SU-DHL-6 (cell line): ENCODE data around the gene LCTL.

Experiments
- H2AFZ ChIP-seq: fragments of 200-600 bp; sonication (generic); 2 replicates; pipeline ENCODE4 v1.6.1; 2014; ENCODE audit warnings: low read depth, mild to moderate bottlenecking, moderate library complexity, mixed read lengths, antibody characterized with exemption, low read length; ENCODE audit not compliant: severe bottlenecking
- H3F3A ChIP-seq: fragments of 200-600 bp; shearing (Covaris generic); 2 replicates; pipeline ENCODE4 v1.6.0; 2016; ENCODE audit warnings: antibody characterized with exemption, mild to moderate bottlenecking; ENCODE audit not compliant: insufficient read depth
- H3K27ac ChIP-seq: fragments of 200-600 bp; sonication (generic); 2 replicates; pipeline ENCODE4 v1.5.1; 2016; ENCODE audit warnings: low read depth, mild to moderate bottlenecking, low read length, moderate library complexity, mixed read lengths
- H3K27me3 ChIP-seq: fragments of 200-600 bp; sonication (generic), shearing (Covaris generic); 2 replicates; pipeline ENCODE4 v1.6.0; 2014; ENCODE audit warnings: mild to moderate bottlenecking, low read length
- H3K36me3 ChIP-seq: fragments of 200-600 bp; sonication (generic); 2 replicates; pipeline ENCODE4 v1.6.1; 2014; ENCODE audit warnings: mild to moderate bottlenecking, low read length, mixed read lengths
- H3K4me2 ChIP-seq: fragments of 300-600, 200-600 bp; shearing (Covaris generic), sonication (generic); 2 replicates; pipeline ENCODE4 v1.6.0; 2014; ENCODE audit warnings: low read length, low read depth, mild to moderate bottlenecking; ENCODE audit not compliant: poor library complexity, severe bottlenecking
- H3K4me3 ChIP-seq: fragments of 200-600 bp; sonication (generic); 2 replicates; pipeline ENCODE4 v1.5.1; 2014; ENCODE audit warnings: antibody characterized with exemption, low read length, mild to moderate bottlenecking, mixed read lengths; ENCODE audit not compliant: insufficient read depth, poor library complexity, severe bottlenecking
- H3K79me2 ChIP-seq: fragments of 200-600 bp; sonication (generic); 2 replicates; pipeline ENCODE4 v1.6.1; 2014; ENCODE audit warnings: mild to moderate bottlenecking, low read length, moderate library complexity; ENCODE audit not compliant: insufficient read depth
- H3K9ac ChIP-seq: fragments of 200-600 bp; sonication (generic); 2 replicates; pipeline ENCODE4 v1.7.0; 2014; ENCODE audit warnings: mild to moderate bottlenecking, low read length
- H3K9me2 ChIP-seq: fragments of 200-600 bp; sonication (generic); replicated peaks from 2 replicates; pipeline ENCODE4 v1.6.1; 2014; ENCODE audit warnings: low read length; ENCODE audit not compliant: insufficient read depth
- H3K9me3 ChIP-seq: fragments of 200-600 bp; sonication (generic); 2 replicates; pipeline ENCODE4 v1.6.1; 2014; ENCODE audit warnings: low read length, mixed read lengths; ENCODE audit not compliant: insufficient read depth
- H4K20me1 ChIP-seq: fragments of 200-600 bp; sonication (generic); 2 replicates; pipeline ENCODE4 v1.6.1; 2014; ENCODE audit warnings: low read depth, mild to moderate bottlenecking, antibody characterized with exemption, low read length, moderate library complexity, mixed read lengths
- CTCF ChIP-seq: fragments of 200-600 bp; sonication (generic); IDR thresholded peaks from one replicate; pipeline ENCODE4 v1.5.1; 2017; ENCODE audit warnings: antibody characterized with exemption, mild to moderate bottlenecking, low read length, moderate library complexity; ENCODE audit not compliant: insufficient read depth, poor library complexity, severe bottlenecking
- EZH2phosphoT487 ChIP-seq: fragments of 200-600 bp; sonication (generic), shearing (Covaris generic); conservative IDR thresholded peaks from 2 replicates; pipeline ENCODE4 v1.6.1; 2018; ENCODE audit warnings: mild to moderate bottlenecking, antibody characterized with exemption, low read length, moderate library complexity, mixed read lengths

Gene LCTL

GRCh38 chr15:66598095-66598815, 32.5 kb upstream of the LCTL start:
- Histone ChIP-seq H3F3A (no peaks in the 10 kb centered on the region), H3K36me3 (no peaks in the 10 kb centered on the region), H3K27ac (no peak overlapping the region), H3K9me2 (no peaks in the 10 kb centered on the region), H2AFZ (no peak overlapping the region), H3K27me3 (no peaks in the 10 kb centered on the region), H4K20me1 (no peaks in the 10 kb centered on the region), H3K79me2 (no peaks in the 10 kb centered on the region), H3K4me3 (no peak overlapping the region), H3K9me3 (no peaks in the 10 kb centered on the region), H3K4me2 (no peak overlapping the region), H3K9ac (no peak overlapping the region)
- TF ChIP-seq EZH2phosphoT487 (no peak), CTCF (no peak)

DNA sequence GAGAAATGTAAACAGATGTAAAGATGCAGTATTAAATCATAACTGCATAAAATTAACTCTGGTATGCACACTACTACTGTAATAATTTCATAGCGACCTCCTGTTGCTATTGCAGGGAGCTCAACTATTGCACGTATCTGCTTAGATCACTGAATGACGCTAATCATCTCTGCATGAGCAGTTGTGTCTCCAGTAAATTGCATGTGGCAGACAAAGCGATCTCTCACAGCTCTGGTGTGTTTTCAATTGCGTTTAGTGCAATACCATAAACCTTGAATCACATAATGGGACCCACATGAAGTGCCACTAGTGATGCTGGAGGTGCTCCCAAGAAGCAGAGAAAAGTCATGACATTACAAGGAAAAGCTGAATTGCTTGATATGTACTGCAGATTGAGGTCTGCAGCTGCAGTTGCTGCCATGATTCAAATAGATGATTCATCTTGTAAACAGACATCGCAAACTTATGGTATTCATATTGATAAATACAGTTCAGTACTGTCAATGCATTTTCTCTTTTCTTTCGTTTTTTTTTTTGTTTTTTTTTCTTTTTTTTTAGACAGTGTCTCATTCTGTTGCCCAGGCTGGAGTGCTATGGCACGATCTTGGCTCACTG, 30.2 kb upstream of the LCTL start:
- Histone ChIP-seq H3K4me2 (no peak overlapping the region), H3K9ac (no peak overlapping the region), H2AFZ (no peak overlapping the region), H3K36me3 (no peaks in the 10 kb centered on the region), H3K27ac (no peak overlapping the region), H3K4me3 (no peak overlapping the region), H3K79me2 (no peaks in the 10 kb centered on the region), H4K20me1 (no peaks in the 10 kb centered on the region), H3K9me2 (no peaks in the 10 kb centered on the region), H3F3A (no peaks in the 10 kb centered on the region), H3K27me3 (no peaks in the 10 kb centered on the region), H3K9me3 (no peaks in the 10 kb centered on the region)
- no peak for TF ChIP-seq CTCF
- no peak for TF ChIP-seq EZH2phosphoT487

DNA sequence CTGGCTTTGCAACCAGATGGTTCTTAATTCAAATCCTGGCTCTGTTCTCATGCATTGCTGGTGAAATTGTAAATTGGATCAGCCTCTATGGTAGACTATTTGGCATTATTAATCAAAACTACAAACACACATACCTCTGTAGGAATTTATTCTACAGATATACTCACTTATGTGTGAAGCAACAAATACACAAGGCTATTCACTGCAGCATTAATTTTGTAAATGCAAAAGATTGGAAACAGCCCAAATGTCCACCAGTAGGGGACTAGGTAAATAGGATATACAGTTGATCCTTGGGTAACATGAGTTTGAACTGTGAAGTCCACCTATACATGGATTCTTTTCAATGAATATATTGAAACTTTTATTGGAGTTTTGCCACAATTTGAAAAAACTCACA, 29.5 kb upstream of the LCTL start:
- Histone ChIP-seq H3F3A (no peaks in the 10 kb centered on the region), H4K20me1 (no peaks in the 10 kb centered on the region), H3K36me3 (no peaks in the 10 kb centered on the region), H3K27me3 (no peaks in the 10 kb centered on the region), H2AFZ (no peak overlapping the region), H3K4me3 (no peak overlapping the region), H3K9ac (no peak overlapping the region), H3K9me3 (no peaks in the 10 kb centered on the region), H3K27ac (no peak overlapping the region), H3K4me2 (no peak overlapping the region), H3K9me2 (no peaks in the 10 kb centered on the region), H3K79me2 (no peaks in the 10 kb centered on the region)
- TF ChIP-seq CTCF: no peak
- no peak for TF ChIP-seq EZH2phosphoT487
